ENCODE measurements around the gene RASL12.

GRCh38 chr15:65100442-65100841 is 32.7 kb upstream of the RASL12 start:
- no peak for TF ChIP-seq EP300 (IDR thresholded peaks at IDR 0.05)
- TF ChIP-seq USF2 (IDR thresholded peaks at IDR 0.05): no peak
- no peak for TF ChIP-seq CTCF (IDR thresholded peaks at IDR 0.05)
- no peak for TF ChIP-seq REST (IDR thresholded peaks at IDR 0.05)
- no peak for TF ChIP-seq JUN (IDR thresholded peaks at IDR 0.05)
- no peak for TF ChIP-seq RCOR1 (IDR thresholded peaks at IDR 0.05; ENCODE audit: low read depth, low read length)
- TF ChIP-seq CBX2 (IDR thresholded peaks at IDR 0.05; ENCODE audit: borderline replicate concordance, low read depth): no peak
- no peak for TF ChIP-seq TP53 (CRISPR knock-in tag; IDR thresholded peaks at IDR 0.05)
- no peak for TF ChIP-seq RFX5 (IDR thresholded peaks at IDR 0.05)
